ENCODE data around the gene CCDC106. TPM values are rescaled to one million over a fixed set of nuclear protein-coding genes. Genes with fewer than 3 reads are reported as not detected.

Gene CCDC106
- total RNA-seq, 1 donor, result 8.3 TPM

DNA sequence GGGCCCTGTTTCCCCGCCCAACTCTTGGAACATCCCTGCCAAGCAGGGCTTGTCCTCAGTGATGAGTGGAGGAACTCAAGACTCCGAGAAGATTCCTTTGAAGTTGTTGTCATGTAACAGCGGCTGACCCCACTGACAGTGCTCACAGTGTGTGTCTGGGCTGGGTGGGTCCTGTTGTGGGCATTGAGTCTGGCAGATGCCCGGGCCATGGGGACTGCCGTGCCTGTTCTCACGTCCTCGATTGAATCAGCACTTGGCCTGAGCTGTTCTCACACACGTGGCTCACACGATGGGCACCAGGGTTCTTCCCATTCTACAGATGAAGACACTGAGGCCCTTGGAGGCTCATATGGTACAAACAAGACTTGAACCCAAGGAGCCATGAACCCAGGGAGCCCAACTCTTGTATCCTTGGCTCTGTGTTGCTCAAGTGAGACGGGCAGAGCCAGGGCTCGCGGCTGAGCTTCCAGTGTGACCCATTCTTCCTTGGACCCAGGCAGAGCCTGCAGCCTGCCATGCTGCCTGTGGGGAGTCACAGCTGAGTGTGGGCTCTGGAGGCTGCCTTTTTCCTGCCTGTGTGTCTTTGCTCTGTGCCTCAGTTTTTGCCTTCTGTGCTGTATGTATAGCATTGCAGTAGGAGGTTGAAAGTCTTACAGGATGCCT lies 18.5 kb downstream of the CCDC106 start:
- DNase-seq (ENCODE audit: low read depth in 2 of 3, low spot score in 2 of 3), result no peak

DNA sequence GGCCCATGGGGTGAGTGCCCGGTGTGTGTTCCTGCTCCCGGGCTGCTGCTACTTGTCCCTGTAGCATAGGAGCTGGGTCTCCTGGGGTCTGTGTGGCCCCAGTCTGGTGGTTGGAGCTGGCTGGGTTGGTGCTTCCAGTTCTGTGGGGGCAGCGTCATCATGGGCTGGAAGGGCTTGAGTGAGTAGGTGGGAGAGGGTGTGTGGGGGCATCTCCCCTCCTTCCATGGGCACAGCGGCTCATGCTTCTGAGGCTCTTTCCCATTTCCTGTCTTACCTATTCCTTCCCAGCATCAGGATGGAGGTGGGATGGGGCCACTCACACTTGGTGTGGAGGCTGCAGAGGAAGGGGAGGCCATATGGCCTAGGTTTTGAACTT lies 19.0 kb downstream of the CCDC106 start:
- DNase-seq (ENCODE audit: low read depth in 2 of 3, low spot score in 2 of 3), result no peak

DNA sequence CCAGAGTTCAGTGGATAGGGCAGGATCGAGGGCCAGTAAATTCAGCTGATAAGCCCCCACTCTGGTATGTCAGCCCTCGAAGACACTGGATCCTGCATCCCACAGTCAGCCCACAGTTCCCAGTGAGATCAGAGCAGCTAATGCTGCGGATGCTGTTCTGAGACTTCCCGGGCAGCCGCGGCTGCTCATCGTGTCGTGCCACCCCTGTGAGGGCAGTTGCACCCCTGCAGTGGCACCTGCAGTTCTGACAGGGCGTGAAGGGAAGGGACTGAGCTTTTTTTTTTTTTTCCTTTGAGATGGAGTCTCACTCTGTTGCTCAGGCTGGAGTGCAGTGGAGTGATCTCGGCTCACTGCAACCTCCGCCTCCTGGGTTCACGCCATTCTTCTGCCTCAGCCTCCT lies 19.5 kb downstream of the CCDC106 start:
- no peak for DNase-seq (ENCODE audit: low read depth in 2 of 3, low spot score in 2 of 3)

DNA sequence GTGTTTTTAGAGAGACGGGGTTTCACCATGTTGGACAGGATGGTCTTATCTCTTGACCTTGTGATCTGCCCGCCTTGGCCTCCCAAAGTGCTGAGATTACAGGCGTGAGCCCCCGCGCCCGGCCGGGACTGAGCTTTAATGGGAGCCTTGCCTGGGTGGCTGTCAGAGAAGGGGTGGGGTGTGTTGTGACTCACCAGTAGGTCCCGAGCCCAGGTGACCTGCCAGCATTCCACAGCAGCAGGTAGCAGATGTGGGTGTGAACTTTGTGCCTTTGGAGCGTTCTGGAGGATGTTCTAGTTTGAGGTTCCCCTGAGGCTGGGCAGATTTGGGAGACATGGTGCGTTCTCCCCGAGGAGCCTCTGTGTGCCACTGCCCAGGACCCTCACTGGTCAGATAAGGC lies 19.9 kb downstream of the CCDC106 start:
- no peak for DNase-seq (ENCODE audit: low read depth in 2 of 3, low spot score in 2 of 3)

DNA sequence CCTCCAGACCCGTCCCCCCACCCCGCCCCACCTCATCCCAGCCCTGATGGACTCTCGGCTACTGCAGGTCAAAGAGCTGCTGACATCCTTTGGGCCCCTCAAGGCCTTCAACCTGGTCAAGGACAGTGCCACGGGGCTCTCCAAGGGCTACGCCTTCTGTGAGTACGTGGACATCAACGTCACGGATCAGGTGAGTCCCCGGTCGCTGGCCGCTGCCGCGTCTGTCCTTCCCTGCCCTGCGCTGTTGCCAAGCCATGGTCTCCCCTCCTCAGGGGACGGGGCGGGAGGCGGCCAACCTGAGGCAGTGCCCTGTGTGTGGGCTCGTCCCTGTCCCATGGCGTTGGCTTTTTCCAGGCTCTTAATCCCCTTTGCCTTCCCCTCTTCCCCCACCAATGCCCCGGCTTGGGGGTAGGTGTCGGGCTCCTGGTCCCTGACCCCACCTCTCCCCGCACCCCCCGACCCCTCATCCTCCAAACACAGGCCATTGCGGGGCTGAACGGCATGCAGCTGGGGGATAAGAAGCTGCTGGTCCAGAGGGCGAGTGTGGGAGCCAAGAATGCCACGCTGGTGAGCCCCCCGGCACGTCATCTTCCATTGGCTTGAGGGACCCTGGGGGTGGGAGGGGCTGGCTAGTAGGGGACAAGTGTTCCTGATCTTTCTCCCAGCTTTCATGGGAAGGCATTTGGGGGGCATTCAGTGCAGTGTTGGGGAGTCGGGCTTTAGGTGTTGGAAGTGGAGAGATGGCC lies 20.8 kb downstream of the CCDC106 start:
- DNase-seq (ENCODE audit: low read depth in 2 of 3, low spot score in 2 of 3), result no peak

DNA sequence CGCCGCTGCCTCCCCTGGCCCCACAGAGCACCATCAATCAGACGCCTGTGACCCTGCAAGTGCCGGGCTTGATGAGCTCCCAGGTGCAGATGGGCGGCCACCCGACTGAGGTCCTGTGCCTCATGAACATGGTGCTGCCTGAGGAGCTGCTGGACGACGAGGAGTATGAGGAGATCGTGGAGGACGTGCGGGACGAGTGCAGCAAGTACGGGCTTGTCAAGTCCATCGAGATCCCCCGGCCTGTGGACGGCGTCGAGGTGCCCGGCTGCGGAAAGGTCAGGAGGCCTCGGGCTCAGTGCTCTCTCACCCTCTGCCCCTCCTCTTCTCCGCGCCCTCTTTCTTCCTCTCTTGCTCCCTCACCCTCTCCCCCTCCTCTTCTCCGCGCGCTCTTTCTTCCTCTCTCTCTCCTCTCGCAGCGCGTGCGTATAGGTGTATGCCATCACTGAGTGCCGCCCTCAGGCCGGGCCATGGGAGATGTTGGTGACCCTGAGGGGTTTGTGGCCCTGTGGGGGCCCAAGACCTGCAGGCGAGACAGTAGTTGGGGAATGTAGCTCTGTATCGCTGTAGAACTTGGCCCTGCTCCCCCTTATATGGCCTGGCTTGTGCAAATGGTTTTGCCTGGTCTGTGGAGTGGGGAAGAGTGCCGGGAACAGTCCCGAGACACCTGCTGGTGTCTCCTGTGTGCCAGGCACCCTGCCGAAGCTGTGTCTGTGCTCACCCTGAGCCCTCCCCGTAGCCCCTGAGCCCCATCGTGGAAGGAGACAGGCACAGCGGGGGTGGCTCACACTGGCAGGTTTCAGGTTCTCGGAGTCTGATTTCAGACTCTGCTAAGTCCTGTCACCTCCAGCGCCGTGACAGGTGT lies 21.6 kb downstream of the CCDC106 start:
- no peak for DNase-seq (ENCODE audit: low read depth in 2 of 3, low spot score in 2 of 3)

DNA sequence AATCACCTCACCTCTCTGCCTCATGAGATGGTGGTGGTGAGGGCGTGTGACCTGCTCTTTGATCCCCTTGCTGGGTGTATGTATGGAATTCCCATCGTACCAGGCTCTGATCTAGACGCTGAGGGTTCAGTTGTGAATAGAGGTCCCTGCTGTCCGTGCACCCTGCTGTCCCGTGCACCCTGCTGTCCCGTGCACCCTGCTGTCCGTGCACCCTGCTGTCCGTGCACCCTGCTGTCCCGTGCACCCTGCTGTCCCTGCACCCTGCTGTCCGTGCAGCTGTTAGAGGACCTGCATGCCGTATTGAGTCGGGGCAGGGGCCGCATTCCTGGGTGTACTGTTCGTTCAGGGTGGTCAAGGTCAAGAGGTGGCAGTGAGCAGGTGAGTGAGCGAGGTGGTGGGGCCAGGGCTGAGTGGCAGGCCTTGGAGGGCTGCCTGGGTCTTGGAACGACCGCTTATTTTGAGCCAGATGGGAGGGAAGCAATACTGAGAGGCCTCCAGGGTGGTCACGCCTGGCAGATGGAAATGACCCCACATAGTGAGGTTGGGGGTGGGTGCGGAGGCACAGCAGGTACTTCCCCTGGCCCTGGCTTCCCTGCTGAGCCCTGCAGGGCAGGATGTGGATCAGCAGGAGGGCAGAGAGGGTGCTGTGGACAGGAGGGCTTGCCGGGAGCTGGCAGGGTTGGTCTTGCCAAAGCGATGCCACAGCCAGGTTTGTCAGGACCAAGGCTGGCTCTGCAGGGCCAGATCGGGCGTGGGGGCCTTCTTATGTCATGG lies 22.5 kb downstream of the CCDC106 start:
- no peak for DNase-seq (ENCODE audit: low read depth in 2 of 3, low spot score in 2 of 3)

DNA sequence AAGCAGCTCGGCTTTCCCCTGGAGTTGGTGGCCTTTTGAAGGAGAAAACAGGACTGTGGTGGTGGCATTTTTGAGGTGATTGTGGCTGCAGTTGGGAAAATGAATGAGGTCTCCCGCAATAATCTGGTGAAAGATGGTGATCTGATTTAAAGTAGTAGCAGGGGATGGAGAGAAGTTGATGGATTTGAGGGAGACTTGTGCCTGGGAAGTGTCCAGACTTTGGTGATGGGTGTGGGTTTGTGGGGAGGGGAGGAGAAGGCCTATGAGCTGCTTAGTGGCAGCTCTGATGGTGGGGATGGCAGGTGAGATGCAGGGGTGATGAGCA lies 23.0 kb downstream of the CCDC106 start:
- no peak for DNase-seq (ENCODE audit: low read depth in 2 of 3, low spot score in 2 of 3)

DNA sequence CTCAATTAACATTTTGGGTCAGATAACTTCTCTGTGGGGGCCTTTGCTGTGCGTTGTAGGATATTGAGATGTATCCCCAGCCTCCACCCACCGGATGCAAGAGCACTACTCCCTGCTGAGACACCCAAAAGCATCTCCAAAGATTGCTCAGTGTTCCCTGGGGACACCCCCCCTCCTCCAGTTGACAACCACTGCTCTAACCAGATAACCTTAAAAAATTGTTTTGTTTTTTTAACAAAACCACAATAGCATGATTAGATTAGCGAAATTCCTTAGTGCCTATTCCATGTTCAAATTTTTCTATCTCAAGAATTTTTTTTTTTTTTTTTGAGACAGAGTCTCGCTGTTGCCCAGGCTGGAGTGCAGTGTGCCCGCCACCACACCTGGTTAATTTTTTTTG lies 24.4 kb downstream of the CCDC106 start:
- DNase-seq (ENCODE audit: low read depth in 2 of 3, low spot score in 2 of 3), result no peak

DNA sequence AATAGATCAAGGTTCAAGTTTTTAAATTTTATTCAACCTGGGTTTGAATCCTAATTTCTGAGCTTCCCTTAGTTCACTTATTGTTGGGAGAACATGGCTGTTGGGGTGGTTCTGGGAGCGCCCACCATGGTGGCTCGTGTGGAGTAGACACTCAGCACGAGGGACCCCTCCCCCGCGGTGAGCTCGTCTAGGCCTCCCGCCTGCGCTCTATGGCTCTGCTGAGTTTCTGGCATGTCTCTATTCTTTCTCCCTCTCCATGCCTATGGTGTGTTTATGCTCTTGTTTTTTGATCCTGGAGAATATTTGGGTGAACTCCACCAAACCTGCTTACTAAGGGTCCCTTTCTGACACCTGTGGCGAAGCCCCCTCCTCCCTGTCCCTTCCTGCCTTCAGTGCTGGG lies 25.5 kb downstream of the CCDC106 start:
- no peak for DNase-seq (ENCODE audit: low read depth in 2 of 3, low spot score in 2 of 3)

DNA sequence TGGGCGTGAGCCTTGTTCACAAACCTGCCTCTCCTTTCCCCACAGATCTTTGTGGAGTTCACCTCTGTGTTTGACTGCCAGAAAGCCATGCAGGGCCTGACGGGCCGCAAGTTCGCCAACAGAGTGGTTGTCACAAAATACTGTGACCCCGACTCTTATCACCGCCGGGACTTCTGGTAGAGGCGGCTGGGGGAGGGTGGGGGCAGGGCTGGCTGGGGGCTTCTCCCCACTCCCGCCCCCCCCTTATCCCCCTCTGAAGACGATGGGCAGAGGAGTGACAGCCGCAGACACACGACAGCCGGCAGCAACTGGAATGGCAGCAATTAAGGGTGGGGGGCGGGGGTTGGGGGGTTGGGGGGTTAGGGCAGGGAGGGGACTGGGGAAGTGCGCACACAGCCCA lies 25.9 kb downstream of the CCDC106 start:
- no peak for DNase-seq (ENCODE audit: low read depth in 2 of 3, low spot score in 2 of 3)

DNA sequence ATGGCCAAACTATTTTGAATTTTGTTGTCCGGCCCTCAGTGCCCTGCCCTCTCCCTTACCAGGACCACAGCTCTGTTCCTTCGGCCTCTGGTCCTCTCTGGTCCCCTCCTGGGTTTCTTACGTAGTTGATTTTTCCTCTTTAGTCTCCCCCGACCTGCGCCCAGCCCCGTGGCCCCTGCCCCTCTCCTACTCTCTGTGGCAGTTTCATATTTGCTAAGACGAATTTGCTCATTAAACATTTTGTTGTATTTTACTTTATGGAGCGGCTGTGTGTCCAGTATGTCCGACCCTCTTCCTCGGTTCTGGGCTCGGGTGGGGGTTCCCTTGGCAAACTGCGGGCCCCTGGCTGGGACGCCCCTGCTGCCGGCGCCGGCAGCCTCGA lies 26.4 kb downstream of the CCDC106 start:
- no peak for DNase-seq (ENCODE audit: low read depth in 2 of 3, low spot score in 2 of 3)

DNA sequence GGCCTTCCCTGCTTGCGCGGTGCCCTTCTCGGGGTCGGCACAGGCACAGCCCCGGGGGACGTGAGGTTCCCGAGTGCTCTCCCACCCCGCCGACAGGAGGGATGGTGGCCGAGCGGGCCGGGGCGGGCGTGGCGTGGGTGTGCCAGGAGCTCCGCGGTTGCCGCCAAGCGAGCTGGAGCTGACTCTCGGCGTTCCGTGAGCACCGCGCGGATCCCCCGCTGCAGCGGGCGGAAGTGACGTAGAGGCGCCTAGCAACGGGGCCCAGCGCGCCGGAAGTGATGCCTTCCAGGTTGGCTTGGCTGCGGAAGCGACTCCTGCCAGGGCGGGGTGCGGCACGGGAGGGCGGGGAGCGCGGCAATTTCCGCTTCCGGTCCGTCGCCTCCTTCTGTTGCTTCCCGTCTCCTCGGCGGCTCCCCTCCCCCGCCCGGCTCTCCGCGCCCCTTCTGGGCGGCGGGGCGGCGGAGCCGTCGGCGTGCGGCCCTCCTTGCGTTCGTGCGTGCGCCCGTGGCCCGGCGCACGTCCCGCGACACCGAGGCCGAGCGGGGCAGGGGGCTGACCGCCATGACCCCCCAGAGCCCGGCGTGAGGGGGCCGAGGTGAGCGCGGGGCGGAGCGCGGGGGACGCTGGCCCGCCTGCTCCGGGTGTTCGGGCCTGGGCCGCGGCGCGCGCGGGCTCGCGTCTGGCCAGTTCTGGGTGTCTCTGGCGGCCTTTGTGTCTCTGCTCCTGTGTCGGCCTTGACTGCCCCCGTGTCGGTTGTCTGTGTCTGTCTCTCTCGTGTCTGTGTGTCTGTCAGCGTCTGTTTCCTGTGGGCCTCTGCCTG lies 27.0 kb downstream of the CCDC106 start, which contains the start of gene EPN1:
TSS of gene EPN1 (plus strand) at position 386 of the 820 bp plus-strand sequence. CDS start 3,402 bp downstream, outside the sequence.
- peak; percentile 94 to 98 (median 97) for DNase-seq (ENCODE audit: low read depth in 2 of 3, low spot score in 2 of 3)

DNA sequence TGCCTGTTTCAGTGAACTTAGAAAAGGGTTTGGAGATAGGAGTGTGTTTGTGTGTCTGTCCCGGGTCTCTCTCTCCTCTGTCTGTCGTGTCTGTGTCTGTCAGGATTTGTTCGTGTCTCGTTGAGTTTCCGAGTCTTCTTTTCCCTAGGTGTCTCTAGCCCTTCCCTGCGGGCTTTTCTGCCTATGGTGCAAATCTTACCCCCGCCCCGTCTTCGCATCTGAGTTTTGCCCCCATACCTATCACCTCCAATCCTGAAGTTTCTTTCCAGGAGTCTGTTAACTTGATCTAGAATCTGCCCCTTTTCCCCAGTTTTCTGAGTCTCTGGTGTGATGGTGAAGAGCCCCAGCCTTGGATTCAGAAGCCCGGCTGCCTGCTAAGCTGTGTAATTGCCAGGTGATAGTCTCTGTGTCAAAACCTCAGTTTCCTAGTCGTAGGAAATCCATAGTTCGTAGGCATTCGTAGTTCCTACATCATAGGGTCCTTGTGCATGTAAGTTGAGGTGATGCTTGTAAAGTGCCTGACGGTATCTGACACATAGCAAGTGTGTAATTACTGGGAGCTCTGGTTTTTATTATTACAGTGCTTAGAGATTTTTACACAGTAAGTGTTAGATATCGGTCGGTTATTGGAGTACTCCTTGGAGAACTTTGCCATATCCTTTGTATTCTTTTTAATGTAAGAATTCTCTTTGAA lies 27.8 kb downstream of the CCDC106 start:
- no peak for DNase-seq (ENCODE audit: low read depth in 2 of 3, low spot score in 2 of 3)

DNA sequence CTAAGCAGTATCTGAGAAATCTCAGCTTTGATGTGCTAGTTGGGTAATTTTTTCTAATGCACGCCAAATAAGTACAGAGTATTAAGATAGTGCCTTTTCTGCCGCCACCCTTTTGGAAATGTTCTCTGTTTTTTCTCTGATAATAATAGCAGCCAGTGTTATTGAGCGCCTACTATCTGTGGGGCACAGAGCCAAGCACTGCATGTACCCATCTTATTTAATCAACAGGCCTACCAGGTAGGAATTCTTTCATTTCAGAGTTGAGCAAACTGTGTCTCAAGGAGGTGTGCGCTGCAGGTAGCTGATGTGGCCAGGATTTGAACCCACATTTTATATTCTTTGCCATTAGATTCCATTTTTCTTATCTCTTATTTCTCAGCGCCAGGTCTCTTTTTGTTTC lies 28.4 kb downstream of the CCDC106 start:
- DNase-seq (ENCODE audit: low read depth in 2 of 3, low spot score in 2 of 3), result no peak

DNA sequence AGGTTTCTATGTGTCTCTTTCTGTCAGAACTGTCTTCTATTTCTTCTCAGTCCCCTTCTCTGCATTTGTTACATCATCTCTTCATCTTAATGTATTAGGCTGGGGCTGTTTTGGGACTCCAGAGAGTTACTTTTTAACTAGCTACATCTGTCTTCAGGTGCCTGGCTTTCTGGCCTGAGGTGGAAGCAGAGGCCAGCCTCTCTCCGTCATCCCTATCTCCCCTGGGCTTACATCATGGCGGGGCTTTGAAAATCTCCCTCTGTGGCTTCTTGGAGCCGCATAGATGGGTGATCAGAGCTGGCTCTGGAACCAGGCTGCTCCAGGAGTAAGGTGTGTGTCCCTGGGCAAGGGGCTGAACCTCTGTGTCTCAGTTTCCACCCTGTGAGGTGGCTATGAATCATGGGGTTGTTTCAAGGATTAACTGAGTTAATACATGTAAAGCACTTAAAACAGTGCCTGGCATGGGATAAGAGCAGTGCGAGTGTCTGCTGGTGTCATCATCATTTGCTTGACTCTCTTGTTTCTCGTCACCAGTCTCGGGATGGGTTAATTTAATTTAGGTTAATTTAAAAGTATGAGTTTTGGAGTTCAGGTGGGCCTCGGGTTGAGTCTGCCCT lies 29.0 kb downstream of the CCDC106 start:
- no peak for DNase-seq (ENCODE audit: low read depth in 2 of 3, low spot score in 2 of 3)

DNA sequence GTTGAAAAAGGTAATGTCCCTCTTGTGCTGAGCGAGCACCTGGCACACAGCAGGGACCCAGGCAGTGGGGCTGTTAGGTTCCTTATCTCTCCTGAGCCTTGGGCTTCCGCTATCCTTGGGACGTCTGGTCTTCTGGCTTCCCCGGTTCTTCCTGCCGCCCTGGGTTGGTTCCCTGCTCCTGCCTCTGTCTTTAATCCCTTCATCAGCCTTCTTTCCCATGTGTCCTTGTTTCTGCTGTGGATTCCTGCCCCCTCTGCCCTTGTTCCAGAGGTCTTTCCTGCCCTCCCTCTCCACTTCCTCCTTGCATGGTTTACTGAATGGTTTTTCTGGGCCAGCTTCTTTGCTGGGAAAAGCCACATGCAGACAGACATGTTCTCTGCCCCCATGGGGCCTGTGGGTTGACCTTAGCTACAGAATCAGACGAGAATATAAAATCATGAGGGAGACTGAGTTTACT lies 29.6 kb downstream of the CCDC106 start:
- DNase-seq (ENCODE audit: low read depth in 2 of 3, low spot score in 2 of 3), result no peak

DNA sequence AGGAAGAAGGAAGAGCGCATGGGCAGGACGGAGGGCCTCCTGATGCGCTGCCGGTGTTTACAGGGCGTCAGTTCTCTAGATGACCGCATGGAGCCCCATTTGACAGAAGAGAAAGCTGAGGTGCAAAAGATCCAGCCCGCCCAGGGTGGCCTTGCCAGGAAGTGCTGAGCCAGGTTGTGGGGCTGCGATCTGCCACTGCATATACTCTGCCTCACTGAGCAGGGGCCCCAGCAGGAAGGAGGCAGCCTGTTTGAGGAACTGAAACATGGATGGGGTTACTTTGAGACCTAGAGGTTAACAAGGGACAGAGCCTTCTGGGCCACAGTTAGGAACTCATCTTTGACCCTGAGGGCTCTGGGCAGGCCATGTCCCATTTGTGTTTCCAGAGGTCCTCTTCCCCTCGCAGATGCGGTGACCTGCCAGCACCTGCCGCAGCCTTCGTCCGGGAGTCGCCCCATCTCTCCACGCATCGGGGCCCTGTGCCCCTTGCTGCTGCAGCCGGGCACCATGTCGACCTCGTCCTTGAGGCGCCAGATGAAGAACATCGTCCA lies 30.2 kb downstream of the CCDC106 start:
- DNase-seq (ENCODE audit: low read depth in 2 of 3, low spot score in 2 of 3), result peak in 2 of 3 donors; percentile 14 to 16

Measured in hematopoietic multipotent progenitor cell (in vitro differentiated cells).